Aorta (tissue), 5 donors: Measurements from ENCODE around the gene RAI1. TPM values are rescaled to one million over a fixed set of nuclear protein-coding genes. Genes with fewer than 3 reads are reported as not detected.

Source experiments
- ATAC-seq: fragments of 200-7000 bp; cut with Tn5 transposase; one replicate; pipeline ENCODE4 v1.9.1; 2022; ENCODE audit warnings: moderate library complexity; ENCODE audit not compliant: low FRiP score
- DNase-seq, 2 donors: peaks; one replicate each; pipeline ENCODE4 v3.0.0-alpha.2; 2020
- H3K27ac ChIP-seq, 2 donors: one replicate each; pipeline ENCODE4 v1.5.1; 2013; ENCODE audit warnings: low read length in 2 of 2, mild to moderate bottlenecking in 2 of 2, moderate library complexity in 2 of 2, control low read depth in 1 of 2, inconsistent platforms in 1 of 2, low read depth in 1 of 2
- H3K27me3 ChIP-seq, 2 donors: one replicate each; pipeline ENCODE4 v1.6.1; 2013; ENCODE audit warnings: control low read depth in 1 of 2, low read length in 1 of 2, mild to moderate bottlenecking in 1 of 2, moderate library complexity in 1 of 2; ENCODE audit not compliant: insufficient read depth in 2 of 2, control insufficient read depth in 1 of 2
- H3K36me3 ChIP-seq, 2 donors: one replicate each; pipeline ENCODE4 v1.6.1; 2013; ENCODE audit warnings: control low read depth in 1 of 2, low read length in 1 of 2, mild to moderate bottlenecking in 1 of 2; ENCODE audit not compliant: insufficient read depth in 2 of 2, control insufficient read depth in 1 of 2
- H3K4me1 ChIP-seq, 2 donors: one replicate each; pipeline ENCODE4 v1.6.1; 2013; ENCODE audit warnings: low read length in 2 of 2, control low read depth in 1 of 2, mild to moderate bottlenecking in 1 of 2, moderate library complexity in 1 of 2; ENCODE audit not compliant: insufficient read depth in 2 of 2, control insufficient read depth in 1 of 2
- H3K4me3 ChIP-seq, 2 donors: one replicate each; pipeline ENCODE4 v1.5.1; 2013; ENCODE audit warnings: low read length in 2 of 2, control low read depth in 1 of 2, mild to moderate bottlenecking in 1 of 2
- H3K9me3 ChIP-seq: one replicate; pipeline ENCODE4 v1.6.1; 2013; ENCODE audit warnings: mild to moderate bottlenecking, low read length; ENCODE audit not compliant: control insufficient read depth
- WGBS, 2 donors: extraction: QIAGEN DNeasy Blood & Tissue Kit; methylation state at CpG; one replicate each; pipeline ENCODE4 v1.1.7; 2013; 5-methylcytosine and 5-hydroxymethylcytosine counted together
- intact Hi-C, 2 donors: fragments of 100-400 bp; cut with DNase I; formaldehyde crosslinking; loops; one replicate each; pipeline versions ENCODE4 v1.14.2 to v1.15.0; 2022
- polyA plus RNA-seq, 2 donors: library from polyadenylated mRNA; stranded (reverse); fragments of 200-250 nt; gene quantifications; one replicate each; pipeline ENCODE4 v1.2.3, GENCODE V29; 2013
- total RNA-seq, 2 donors: library from RNA; stranded (reverse); fragmentation: NEBNext Ultra II Directional; extraction: Animal tissue kit (Norgen Biotek cat#: 25700); gene quantifications; one replicate each; pipeline ENCODE4 v1.2.1, GENCODE V29; 2021
- donor health status: healthy with polysubstance abuse.
- donor health status: Bipolar disorder and iron deficiency.
- donor health status: DM: no; HTN: no; CAD: no.
- donor health status: DM: no; HTN: no; CAD: no.
- donor health status: DM: yes; HTN: yes; CAD: no.

RAI1 gene
- total and polyA plus RNA-seq, 4 donors: 2.0 to 35.8 (median 15.4) TPM

DNA sequence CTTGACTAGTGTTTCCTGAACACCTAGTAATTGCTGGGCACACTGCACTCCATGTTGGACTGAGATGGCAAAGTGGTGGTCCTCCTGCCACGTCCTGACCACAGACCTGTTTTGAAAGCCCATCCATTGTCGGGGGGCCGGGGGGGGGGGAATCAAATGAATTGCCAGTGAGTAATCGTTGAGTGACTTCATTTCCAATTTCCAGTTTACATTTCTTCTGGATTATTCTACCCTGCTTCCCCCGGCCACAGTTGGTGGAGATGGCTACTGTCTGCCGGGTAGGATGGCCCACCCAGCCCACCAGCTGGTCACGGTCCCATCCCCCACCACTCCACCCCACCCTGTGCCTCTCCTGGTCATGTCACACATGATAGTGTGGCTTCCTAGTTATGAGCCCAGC is 18.2 kb downstream of the RAI1 start:
- H3K27me3 ChIP-seq: no peaks in the 10 kb centered on the region
- no peaks in the 10 kb centered on the region for H3K36me3 ChIP-seq
- ATAC-seq (no peak), DNase-seq (no peak)
- no peak overlapping the region for H3K4me3 ChIP-seq
- 88 to 91% methylated on average over 7 of the region's 7 CpGs for WGBS, 2 donors
- H3K27ac ChIP-seq: no peak overlapping the region
- intact Hi-C loops: no loop called here
- H3K4me1 ChIP-seq: no peaks in the 10 kb centered on the region
- H3K9me3 ChIP-seq: no peaks in the 10 kb centered on the region

DNA sequence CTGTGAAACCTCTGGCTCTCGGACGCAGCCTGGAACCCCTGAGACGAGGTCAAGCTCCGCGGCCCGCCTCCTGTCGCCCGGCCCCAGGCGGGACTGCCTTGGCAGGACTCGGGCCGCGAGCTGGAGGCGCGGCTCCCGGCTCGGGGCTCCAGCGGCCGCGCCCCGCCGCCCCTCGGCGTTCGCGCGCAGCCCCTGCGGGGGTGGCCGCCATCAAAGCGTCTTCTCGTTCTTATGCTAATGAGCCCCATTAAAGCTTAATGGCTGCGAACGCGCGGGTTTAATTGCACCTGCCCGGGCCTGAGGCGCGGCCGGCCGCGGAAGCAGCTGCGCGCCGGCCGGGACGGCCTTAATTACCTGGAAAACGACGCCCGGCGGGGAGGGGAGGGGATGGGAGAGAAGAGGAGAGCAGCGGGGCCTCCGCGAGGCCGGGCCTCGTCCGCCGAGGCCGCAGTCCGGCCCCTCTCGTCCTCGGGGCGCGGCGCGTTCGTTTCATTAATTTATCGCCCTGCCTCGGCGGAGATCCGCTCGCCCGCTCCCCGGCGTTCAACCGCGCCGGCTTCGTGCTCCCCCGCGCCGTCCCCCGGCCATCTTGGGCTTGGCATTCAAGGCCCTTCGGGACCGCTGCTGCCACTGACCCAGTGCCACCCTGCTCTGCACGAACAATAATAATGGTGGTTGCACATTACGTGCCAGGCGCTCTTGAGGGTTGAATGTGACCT is 19.2 kb downstream of the RAI1 start:
- peak in 1 of 2 donors; percentile 84 for DNase-seq
- H3K27ac ChIP-seq: no peak overlapping the region
- H3K4me3 ChIP-seq: no peak overlapping the region
- H3K4me1 ChIP-seq: no peaks in the 10 kb centered on the region
- H3K9me3 ChIP-seq: no peaks in the 10 kb centered on the region
- intact Hi-C loops: no loop called here
- no peaks in the 10 kb centered on the region for H3K27me3 ChIP-seq
- no peak for ATAC-seq
- 38 to 53% methylated on average over 86 of the region's 86 CpGs for WGBS, 2 donors
- no peaks in the 10 kb centered on the region for H3K36me3 ChIP-seq

DNA sequence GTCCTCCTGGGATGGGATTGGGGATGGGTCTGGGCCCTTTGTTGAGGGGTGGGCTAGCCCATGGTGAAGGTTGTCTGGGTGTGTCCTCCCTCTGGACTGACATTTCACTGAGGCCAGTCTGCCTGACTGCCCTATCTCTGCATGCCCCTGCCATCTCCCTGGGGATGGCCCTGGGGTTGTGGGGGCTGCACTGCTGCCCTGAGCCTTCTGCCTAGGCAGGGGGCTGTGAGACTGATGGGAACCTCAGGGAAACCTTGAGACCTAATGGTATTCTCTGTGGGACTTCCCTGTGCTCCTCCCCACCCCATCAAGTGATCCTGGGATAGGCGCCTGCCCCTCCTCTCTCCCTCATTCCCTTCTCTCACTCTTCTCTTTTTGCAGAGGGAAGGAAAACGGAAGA is 19.9 kb downstream of the RAI1 start:
- intact Hi-C loops: no loop called here
- DNase-seq (no peak), ATAC-seq (no peak)
- Histone ChIP-seq H3K27me3 (no peaks in the 10 kb centered on the region), H3K4me1 (no peaks in the 10 kb centered on the region), H3K36me3 (no peaks in the 10 kb centered on the region), H3K4me3 (no peak overlapping the region), H3K9me3 (no peaks in the 10 kb centered on the region), H3K27ac (no peak overlapping the region)
- 85 to 90% methylated on average over 2 of the region's 2 CpGs for WGBS, 2 donors

DNA sequence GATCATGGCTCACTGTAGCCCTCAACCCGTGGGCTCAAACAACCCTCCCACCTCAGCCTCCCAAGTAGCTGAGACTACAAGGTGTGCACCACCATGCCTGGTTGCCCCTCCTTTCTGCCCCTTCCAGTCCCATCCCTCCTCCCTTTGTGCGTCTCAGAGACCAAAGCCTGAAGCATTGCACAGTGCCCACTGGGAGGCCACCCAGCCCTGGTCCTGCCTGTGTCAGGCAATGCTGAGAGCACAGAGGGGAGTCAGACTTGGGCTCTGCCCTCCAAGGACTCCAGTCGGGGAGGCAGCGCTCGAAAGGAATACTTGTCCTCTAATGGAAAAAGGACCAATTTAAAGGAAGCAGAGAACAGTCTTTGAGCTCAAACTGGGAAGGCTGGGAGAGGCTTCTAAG is 20.4 kb downstream of the RAI1 start:
- no peak for DNase-seq
- H3K27me3 ChIP-seq: no peaks in the 10 kb centered on the region
- H3K36me3 ChIP-seq: no peaks in the 10 kb centered on the region
- ATAC-seq: no peak
- intact Hi-C loops: no loop called here
- 88 to 92% methylated on average over 5 of the region's 5 CpGs for WGBS, 2 donors
- no peak overlapping the region for H3K27ac ChIP-seq
- H3K9me3 ChIP-seq: no peaks in the 10 kb centered on the region
- no peak overlapping the region for H3K4me3 ChIP-seq
- H3K4me1 ChIP-seq: no peaks in the 10 kb centered on the region

DNA sequence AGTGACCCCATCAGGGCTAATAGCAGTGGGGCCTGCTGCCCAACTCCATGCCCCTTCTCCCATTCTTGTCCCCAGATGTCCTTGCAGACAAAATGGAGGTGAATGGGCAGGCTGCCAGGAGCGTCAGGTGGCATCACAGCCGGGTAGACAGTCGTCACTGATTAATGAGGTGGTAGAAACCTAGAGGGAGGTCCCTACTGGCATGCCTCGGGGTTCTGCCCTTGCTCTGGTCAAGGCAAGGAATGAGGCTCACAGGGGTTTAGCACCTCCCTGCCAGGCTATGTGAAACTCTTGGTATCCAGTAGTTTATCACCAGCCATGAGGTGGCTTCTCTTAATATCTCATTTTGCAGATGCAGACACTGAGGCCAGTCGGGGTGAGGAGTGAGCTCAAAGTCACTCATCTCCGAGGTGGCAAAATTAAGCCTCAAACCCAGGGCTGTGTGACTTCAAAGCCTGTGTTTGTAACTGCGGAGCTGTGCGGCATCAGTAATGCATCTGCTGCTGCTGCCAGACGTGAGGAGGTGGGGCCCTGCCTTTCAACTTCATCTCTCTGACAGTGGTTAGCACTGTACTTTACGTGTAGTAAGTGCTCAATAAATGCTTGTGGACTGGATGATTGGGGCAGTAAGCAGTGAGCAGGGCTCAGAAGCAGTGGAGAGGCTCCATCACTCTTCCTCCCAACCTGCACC is 21.3 kb downstream of the RAI1 start:
- no peaks in the 10 kb centered on the region for H3K9me3 ChIP-seq
- ATAC-seq (no peak), DNase-seq (no peak)
- no peaks in the 10 kb centered on the region for H3K4me1 ChIP-seq
- H3K27me3 ChIP-seq: no peaks in the 10 kb centered on the region
- no peak overlapping the region for H3K4me3 ChIP-seq
- H3K27ac ChIP-seq: no peak overlapping the region
- intact Hi-C loops: no loop called here
- no peaks in the 10 kb centered on the region for H3K36me3 ChIP-seq
- 82 to 83% methylated on average over 10 of the region's 10 CpGs for whole genome bisulfite sequencing, 2 donors

DNA sequence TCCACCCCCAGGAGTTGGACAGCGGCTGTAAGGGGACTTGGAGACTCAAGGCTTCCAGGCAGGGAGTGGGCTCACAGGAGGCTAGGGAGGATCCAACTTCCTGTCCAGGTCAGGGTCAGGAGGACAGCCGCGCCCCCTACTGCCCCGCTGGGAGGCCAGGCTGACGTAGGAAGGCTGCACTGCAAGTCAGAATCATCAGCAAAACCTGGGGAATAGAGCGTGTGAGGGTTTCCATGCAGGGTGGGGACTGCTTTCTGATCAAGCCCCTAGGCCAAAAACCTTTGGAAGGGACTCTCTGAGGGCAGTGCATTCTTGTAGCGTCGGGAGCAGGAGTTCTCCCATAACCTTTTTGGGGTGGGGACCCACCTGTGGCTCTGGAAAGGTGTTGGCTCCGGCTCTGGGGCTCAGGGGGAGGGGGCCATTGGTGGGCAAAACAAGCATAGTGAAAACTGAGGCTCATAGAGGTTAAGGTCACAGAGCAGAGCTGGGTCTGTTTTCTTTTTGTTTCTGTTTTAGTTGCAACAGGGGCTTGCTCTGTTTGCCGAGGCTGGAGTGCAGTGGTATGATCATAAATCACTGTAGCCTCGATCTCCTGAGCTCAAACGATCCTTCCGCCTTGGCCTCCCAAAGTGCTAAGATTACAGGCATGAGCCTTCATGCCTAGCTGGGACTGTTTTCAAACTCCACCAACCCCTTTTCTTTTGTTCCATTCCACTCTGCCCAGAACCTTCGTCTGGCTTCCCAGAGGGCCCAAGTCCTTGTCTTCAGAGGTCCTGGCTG is 22.1 kb downstream of the RAI1 start:
- Histone ChIP-seq H3K9me3 (no peaks in the 10 kb centered on the region), H3K27ac (no peak overlapping the region), H3K4me1 (no peaks in the 10 kb centered on the region), H3K36me3 (no peaks in the 10 kb centered on the region), H3K27me3 (no peaks in the 10 kb centered on the region), H3K4me3 (no peak overlapping the region)
- DNase-seq (no peak), ATAC-seq (no peak)
- intact Hi-C loops: no loop called here
- 86 to 87% methylated on average over 14 of the region's 14 CpGs for WGBS, 2 donors

DNA sequence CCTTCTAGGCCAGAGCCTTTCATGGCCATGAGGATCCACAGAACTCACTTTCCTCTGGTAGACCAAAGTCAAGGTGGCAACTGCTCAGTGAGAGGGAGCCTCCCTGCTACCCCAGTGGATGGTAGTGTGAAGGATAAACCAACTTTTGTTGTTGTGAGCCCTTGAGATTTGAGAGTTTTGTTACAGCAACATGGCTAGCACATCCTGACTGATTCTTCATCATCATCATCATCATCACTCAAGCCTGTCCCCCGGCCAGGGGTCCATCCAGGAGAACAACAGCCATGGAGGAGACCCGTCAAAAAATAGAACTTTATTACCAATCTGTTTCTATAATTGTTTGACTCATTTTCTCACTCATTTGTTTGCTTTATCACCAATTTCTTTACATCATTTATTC is 23.7 kb downstream of the RAI1 start:
- no peaks in the 10 kb centered on the region for H3K36me3 ChIP-seq
- no peak overlapping the region for H3K4me3 ChIP-seq
- DNase-seq (no peak), ATAC-seq (no peak)
- no peaks in the 10 kb centered on the region for H3K9me3 ChIP-seq
- no peaks in the 10 kb centered on the region for H3K4me1 ChIP-seq
- H3K27ac ChIP-seq: no peak overlapping the region
- WGBS, 2 donors: 99 to 100% methylated on average over 2 of the region's 2 CpGs
- H3K27me3 ChIP-seq: no peaks in the 10 kb centered on the region
- intact Hi-C loops: no loop called here

DNA sequence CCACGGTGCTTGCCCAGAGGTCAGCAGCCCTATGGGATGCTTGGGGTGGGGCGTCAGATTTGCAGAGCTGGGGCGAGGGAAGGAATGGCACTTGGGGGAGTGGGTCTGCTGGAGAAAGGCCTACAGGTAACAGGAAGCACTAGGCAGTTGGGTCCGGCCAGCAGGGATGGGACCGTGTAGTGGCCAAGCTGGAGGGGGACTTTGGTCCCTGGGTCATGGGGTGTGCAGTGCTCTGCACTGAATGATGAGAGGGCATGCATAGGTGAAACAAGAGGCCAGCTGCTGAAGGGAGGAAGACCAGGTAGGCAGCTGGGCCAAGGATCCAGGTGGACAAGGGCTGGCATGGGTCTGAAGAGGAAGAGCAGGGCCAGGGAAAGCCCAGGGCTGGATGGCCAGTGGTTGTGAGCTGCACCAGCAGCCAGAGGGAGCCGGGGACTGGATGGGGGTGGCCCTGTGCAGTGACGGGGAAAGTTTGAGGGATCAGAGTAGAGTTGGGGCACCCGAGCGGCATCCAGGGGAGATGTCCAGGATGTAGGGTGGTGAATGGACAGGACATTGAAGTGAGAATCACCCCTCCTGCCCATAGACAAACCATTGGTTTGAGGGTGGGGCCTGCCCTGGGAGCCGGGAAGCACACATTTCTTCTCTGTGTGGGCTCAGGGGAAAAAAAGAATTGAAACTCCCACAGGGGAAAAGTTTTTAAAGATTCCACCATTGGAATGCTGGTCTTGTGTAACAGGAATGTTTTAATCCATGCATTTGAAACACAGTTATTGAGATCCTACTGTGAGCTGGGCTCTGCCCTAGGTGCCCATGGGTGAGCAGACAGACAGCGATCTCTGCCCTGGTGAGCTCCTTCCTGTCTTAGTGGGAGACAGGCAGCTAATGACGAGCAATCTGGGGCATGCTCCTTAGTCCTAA is 25.1 kb downstream of the RAI1 start:
- H3K4me3 ChIP-seq: no peak overlapping the region
- H3K36me3 ChIP-seq: no peaks in the 10 kb centered on the region
- intact Hi-C loops: no loop called here
- H3K27ac ChIP-seq: no peak overlapping the region
- H3K4me1 ChIP-seq: no peaks in the 10 kb centered on the region
- ATAC-seq (no peak), DNase-seq (no peak)
- WGBS, 2 donors: 90 to 94% methylated on average over 12 of the region's 12 CpGs
- H3K27me3 ChIP-seq: no peaks in the 10 kb centered on the region
- H3K9me3 ChIP-seq: no peaks in the 10 kb centered on the region
